OCI-LY7 (cell line): ENCODE measurements around the gene SPRR2A.
"Not testable (repeated sequence)": the region's sequence is repeated elsewhere in the genome, so short reads cannot be mapped to it uniquely, and the experiment has no call there.

Experiments
- CTCF ChIP-seq: fragments of 200-600 bp; sonication (generic); conservative IDR thresholded peaks from 2 replicates; pipeline ENCODE4 v1.5.1; 2014; ENCODE audit warnings: mild to moderate bottlenecking, antibody characterized with exemption, low read length, moderate library complexity, mixed read lengths
- EZH2phosphoT487 ChIP-seq: fragments of 200-600 bp; sonication (generic); IDR thresholded peaks from 2 replicates; pipeline ENCODE4 v1.6.1; 2018; ENCODE audit warnings: low read depth, borderline replicate concordance, mild to moderate bottlenecking, mixed run types, antibody characterized with exemption, low read length, moderate library complexity, mixed read lengths

DNA sequence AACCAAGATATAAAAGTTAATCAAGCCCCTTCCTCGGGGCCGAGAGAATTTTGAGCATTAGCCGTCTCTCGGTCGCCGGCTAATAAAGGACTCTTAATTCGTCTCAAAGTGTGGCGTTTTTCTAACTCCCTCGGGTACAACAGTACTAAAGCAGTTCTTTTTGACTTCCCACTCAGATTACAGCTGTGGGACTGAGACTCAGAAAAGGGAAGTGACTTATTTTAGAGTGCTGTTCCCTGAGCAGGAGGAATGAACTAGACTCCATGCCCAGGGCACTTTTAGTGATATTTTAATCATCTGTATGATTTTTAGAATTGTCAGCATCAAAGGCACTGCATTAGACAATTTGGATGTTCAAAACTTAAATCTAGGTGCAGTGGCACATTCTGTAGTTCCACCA, 35.0 kb downstream of the SPRR2A start:
- TF ChIP-seq CTCF, EZH2phosphoT487: not testable (repeated sequence)
